Measurements from ENCODE around the gene PLEKHG4B.

The PLEKHG4B gene

GRCh38 chr5:136901-137300, 44.9 kb downstream of the PLEKHG4B start:
- no peak for DNase-seq (ENCODE audit: low read depth)

GRCh38 chr5:137741-138140, 45.8 kb downstream of the PLEKHG4B start:
- no peak for DNase-seq (ENCODE audit: low read depth)

GRCh38 chr5:138936-139335, 47.0 kb downstream of the PLEKHG4B start:
- no peak for DNase-seq (ENCODE audit: low read depth)

GRCh38 chr5:139579-140442, 47.8 kb downstream of the PLEKHG4B start:
- no peak for DNase-seq (ENCODE audit: low read depth)

- DNase-seq (ENCODE audit: low read depth), result no peak
Observed at GRCh38 chr5:140443-140829, 48.5 kb downstream of the PLEKHG4B start.

GRCh38 chr5:141211-141610, 49.2 kb downstream of the PLEKHG4B start:
- no peak for DNase-seq (ENCODE audit: low read depth)

- DNase-seq (ENCODE audit: low read depth), result no peak
Observed at GRCh38 chr5:141761-142160, 49.8 kb downstream of the PLEKHG4B start.

- no peak for DNase-seq (ENCODE audit: low read depth)
Observed at GRCh38 chr5:142246-142810, 50.4 kb downstream of the PLEKHG4B start.

GRCh38 chr5:143041-143440, 51.1 kb downstream of the PLEKHG4B start:
- DNase-seq (ENCODE audit: low read depth), result no peak

- no peak for DNase-seq (ENCODE audit: low read depth)
Observed at GRCh38 chr5:144941-145340, 53.0 kb downstream of the PLEKHG4B start.

GRCh38 chr5:145585-146323, 53.8 kb downstream of the PLEKHG4B start:
- no peak for DNase-seq (ENCODE audit: low read depth)

- DNase-seq (ENCODE audit: low read depth), result no peak
Observed at GRCh38 chr5:147751-148150, 55.8 kb downstream of the PLEKHG4B start.

- DNase-seq (ENCODE audit: low read depth), result peak; percentile 26
Observed at GRCh38 chr5:149745-150485, 57.9 kb downstream of the PLEKHG4B start.

GRCh38 chr5:150746-151145, 58.8 kb downstream of the PLEKHG4B start:
- DNase-seq (ENCODE audit: low read depth), result no peak

- DNase-seq (ENCODE audit: low read depth), result no peak
Observed at GRCh38 chr5:152077-152476, 60.1 kb downstream of the PLEKHG4B start.

- no peak for DNase-seq (ENCODE audit: low read depth)
Observed at GRCh38 chr5:153256-153655, 61.3 kb downstream of the PLEKHG4B start.

- DNase-seq (ENCODE audit: low read depth), result no peak
Observed at GRCh38 chr5:154236-154635, 62.3 kb downstream of the PLEKHG4B start.

GRCh38 chr5:154826-155225, 62.9 kb downstream of the PLEKHG4B start:
- DNase-seq (ENCODE audit: low read depth), result no peak

- no peak for DNase-seq (ENCODE audit: low read depth)
Observed at GRCh38 chr5:155651-156410, 63.9 kb downstream of the PLEKHG4B start.

GRCh38 chr5:156411-157072, 64.6 kb downstream of the PLEKHG4B start:
- no peak for DNase-seq (ENCODE audit: low read depth)

GRCh38 chr5:157126-157715, 65.3 kb downstream of the PLEKHG4B start:
- DNase-seq (ENCODE audit: low read depth), result no peak
